Measurements from ENCODE around the gene USP10. TPM values are rescaled to one million over a fixed set of nuclear protein-coding genes. Genes with fewer than 3 reads are reported as not detected.
A peak's percentile ranks its signal among the peaks of the same experiment; 100 is the strongest.

USP10 gene
- total RNA-seq, 8 experiments from 2014 or later, result 42.0 to 102 (median 76.2) TPM

DNA sequence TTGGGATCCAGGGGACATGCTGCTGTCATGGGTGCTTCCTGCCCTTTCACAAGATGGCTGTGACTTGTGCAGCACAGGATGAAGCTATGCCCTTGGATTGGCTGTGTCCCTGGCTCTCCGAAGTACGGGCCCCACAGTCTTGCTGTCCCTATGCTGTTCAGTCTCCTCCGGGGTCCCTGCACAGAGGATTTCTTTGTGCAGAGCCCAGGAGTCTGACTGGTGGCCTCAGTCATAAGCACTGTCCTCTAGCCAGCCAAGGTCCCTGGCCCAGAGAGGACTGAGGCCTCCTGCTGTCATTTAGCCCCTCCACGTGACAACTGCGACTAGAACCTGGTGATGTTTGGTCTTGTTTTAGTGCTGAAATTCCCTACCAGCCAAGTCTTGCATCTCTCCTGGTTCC lies 77.6 kb downstream of the USP10 start:
- 88 to 100% (median 97%) methylated on average over 1 to 3 of the region's 5 CpGs; no CpG with 5 or more reads in 6 of the 10 experiments for WGBS, 10 experiments
- no peak for ATAC-seq (replicated peaks in 6 of 8)
- no peak overlapping the region for H3K27ac ChIP-seq
- no peaks in the 10 kb centered on the region for H3K4me1 ChIP-seq (replicated peaks in 1 of 2)
- no peak overlapping the region for H3K4me3 ChIP-seq
- in situ Hi-C loops (cut with MboI; ENCODE audit: low pct_unique_long_range_greater_than_20kb in 2 of 9, low sequenced_read_pairs in 9 of 9, unreplicated experiment in 9 of 9), result loop anchor here in 1 of 9 experiments (25.0 kb wide), 1 partner anchor 185 kb away; no protein-coding TSS in a partner anchor

DNA sequence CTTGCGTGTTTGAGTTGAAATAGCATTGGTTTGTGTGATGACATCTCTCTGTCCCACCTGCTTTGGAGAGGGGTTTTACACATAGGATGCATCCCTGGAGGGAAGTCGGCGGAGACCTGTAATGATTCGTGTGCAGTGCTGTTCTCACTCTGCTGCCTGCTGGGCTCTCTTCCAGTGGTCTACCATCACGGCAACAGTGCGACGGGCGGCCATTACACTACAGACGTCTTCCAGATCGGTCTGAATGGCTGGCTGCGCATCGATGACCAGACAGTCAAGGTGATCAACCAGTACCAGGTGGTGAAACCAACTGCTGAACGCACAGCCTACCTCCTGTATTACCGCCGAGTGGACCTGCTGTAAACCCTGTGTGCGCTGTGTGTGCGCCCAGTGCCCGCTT lies 78.9 kb downstream of the USP10 start:
- in situ Hi-C loops (cut with MboI; ENCODE audit: low pct_unique_long_range_greater_than_20kb in 2 of 9, low sequenced_read_pairs in 9 of 9, unreplicated experiment in 9 of 9), result loop anchor here in 1 of 9 experiments (25.0 kb wide), 1 partner anchor 184 kb away; no protein-coding TSS in a partner anchor
- ATAC-seq (replicated peaks in 6 of 8), result no peak
- Histone ChIP-seq H3K4me1 (replicated peaks in 1 of 2) (no peaks in the 10 kb centered on the region), H3K4me3 (no peak overlapping the region), H3K27ac (no peak overlapping the region)
- WGBS, 10 experiments, result 80 to 100% (median 100%) methylated on average over 1 to 12 of the region's 18 CpGs; no CpG with 5 or more reads in 3 of the 10 experiments

DNA sequence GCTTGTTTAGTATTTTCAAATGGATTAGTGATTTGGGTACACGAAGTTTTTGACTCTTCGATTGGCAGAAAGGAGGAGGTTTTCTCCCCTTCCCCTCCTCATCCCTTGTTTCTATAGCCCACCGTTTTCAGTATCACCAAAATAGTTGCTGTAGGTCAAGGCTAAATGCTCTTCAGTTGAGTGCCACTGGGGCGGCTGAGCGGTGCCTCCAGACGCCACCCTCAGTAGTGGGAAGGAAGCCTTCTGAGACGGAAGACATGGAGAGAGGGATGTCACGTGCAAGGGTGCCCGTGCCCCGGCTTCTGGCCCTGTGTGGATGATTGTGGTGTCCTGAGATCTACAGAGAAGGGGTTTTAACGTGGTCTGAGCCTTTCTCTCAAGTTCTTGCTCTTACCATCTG lies 80.3 kb downstream of the USP10 start:
- H3K4me3 ChIP-seq, result no peak overlapping the region
- H3K27ac ChIP-seq, result no peak overlapping the region
- 94 to 100% (median 100%) methylated on average over 1 to 9 of the region's 11 CpGs; no CpG with 5 or more reads in 1 of the 10 experiments for WGBS, 10 experiments
- H3K4me1 ChIP-seq (replicated peaks in 1 of 2), result no peaks in the 10 kb centered on the region
- in situ Hi-C loops (cut with MboI; ENCODE audit: low pct_unique_long_range_greater_than_20kb in 2 of 9, low sequenced_read_pairs in 9 of 9, unreplicated experiment in 9 of 9), result loop anchor here in 1 of 9 experiments (25.0 kb wide), 1 partner anchor 182 kb away; no protein-coding TSS in a partner anchor
- no peak for ATAC-seq (replicated peaks in 6 of 8)

DNA sequence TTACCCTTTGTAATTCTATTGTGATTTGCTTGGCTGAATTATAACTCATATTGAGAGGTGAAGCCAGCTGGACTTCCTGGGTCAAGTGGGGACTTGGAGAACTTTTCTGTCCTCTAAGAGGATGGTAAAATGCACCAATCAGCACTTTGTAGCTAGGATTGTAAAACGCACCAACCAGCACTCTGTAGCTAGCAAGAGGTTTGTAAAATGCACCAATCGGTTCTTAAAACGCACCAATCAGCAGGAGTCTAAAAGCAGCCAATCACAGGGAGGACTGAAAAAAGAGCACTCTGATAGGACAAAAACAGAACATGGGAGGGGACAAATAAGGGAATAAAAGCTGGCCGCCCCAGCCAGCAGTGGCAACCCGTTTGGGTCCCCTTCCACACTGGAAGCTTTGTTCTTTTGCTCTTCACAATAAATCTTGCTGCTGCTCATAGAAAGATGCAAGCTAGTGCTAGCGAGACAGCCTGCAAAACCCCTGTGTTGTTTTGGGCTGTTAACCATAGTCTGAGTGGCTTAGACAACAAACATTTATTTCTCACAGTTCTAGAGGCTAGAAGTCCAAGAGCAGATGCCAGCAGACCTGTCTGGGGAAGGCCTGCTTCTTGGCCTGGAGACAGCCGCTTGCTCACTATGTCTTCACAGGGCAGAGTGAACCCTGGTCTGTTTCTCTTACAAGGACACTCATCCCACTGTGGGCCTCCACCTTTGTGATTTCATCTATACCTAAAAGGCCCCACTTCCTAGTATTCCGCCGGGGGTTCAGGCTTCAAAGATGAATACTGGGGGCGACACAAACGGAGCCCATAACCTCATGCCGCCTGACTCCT lies 81.0 kb downstream of the USP10 start:
- H3K27ac ChIP-seq, result no peak overlapping the region
- no peaks in the 10 kb centered on the region for H3K4me1 ChIP-seq (replicated peaks in 1 of 2)
- 60 to 100% (median 87%) methylated on average over 2 to 10 of the region's 12 CpGs for WGBS, 10 experiments
- in situ Hi-C loops (cut with MboI; ENCODE audit: low pct_unique_long_range_greater_than_20kb in 2 of 9, low sequenced_read_pairs in 9 of 9, unreplicated experiment in 9 of 9), result loop anchor here in 1 of 9 experiments (25.0 kb wide), 1 partner anchor 182 kb away; no protein-coding TSS in a partner anchor
- peak in 5 of 8 experiments; percentile 22 to 52 (median 31) for ATAC-seq (replicated peaks in 6 of 8)
- no peak overlapping the region for H3K4me3 ChIP-seq

DNA sequence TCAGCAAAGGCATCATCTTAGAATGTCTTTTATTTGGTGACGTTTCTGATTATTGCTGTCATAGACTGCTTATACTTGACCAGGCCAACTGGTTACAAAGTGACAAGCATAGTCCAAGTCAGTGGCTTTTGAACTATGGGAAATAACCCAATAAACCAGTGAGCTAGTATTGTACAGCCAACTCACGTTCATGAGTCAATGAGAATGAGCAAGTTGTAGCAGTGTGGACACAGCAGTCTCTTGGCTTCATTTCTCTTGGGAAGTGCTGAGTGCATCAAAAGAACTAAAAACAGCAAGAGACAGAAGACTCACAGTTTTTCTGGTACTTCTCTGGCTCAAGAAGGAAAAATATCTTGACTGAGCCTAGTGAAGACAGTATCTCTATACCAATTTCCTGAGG lies 83.0 kb downstream of the USP10 start:
- H3K27ac ChIP-seq, result no peak overlapping the region
- in situ Hi-C loops (cut with MboI; ENCODE audit: low pct_unique_long_range_greater_than_20kb in 2 of 9, low sequenced_read_pairs in 9 of 9, unreplicated experiment in 9 of 9), result loop anchor here in 1 of 9 experiments (25.0 kb wide), 1 partner anchor 179 kb away; no protein-coding TSS in a partner anchor
- WGBS, 10 experiments, result 18 to 100% (median 77%) methylated on average over 1 to 2 of the region's 2 CpGs; no CpG with 5 or more reads in 2 of the 10 experiments

DNA sequence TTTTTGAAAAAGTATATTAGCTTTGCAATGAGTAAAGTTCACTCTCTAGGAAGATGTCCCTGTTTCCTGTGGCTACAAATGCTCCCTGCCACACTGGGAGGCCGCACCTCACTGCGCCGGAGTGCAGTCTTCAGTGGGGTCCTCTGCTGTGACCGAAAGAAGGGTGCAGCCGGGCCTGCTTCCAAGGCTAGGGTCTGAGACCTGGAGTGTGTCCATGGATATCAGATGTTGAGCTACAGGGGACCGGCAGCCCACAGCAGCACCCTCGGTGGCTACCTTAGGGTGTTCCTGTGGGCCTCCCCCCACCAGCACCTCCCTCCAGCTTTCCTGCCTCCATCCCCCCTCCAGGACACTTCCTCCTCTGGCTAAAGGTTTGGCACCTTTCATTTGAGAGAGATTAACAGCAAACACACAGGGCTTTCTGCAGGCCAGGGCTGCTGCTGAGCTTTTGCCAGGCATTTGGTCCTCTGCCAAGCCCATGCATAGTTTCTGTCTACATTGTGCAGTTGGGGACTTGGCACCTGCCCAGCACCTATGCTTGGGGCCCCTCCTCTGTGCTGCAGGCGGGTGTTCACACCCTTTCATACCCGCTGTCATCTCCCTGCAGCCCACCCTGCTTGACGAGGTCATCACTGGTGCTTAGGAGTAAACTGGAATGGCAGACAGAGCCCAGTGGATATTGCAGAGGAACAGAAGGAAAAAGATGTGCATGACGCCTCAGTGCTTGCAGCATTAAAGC lies 86.2 kb downstream of the USP10 start:
- Histone ChIP-seq H3K4me1 (replicated peaks in 1 of 2) (no peaks in the 10 kb centered on the region), H3K4me3 (no peak overlapping the region), H3K27ac (no peak overlapping the region)
- WGBS, 10 experiments, result 60 to 100% (median 92%) methylated on average over 1 to 2 of the region's 11 CpGs; no CpG with 5 or more reads in 6 of the 10 experiments
- in situ Hi-C loops (cut with MboI; ENCODE audit: low pct_unique_long_range_greater_than_20kb in 2 of 9, low sequenced_read_pairs in 9 of 9, unreplicated experiment in 9 of 9), result loop anchor here in 1 of 9 experiments (25.0 kb wide), 1 partner anchor 176 kb away; no protein-coding TSS in a partner anchor
- peak in 5 of 8 experiments; percentile 12 to 87 (median 62) for ATAC-seq (replicated peaks in 6 of 8)

More for the DNA sequence above, 83.0 kb downstream of the USP10 start:
- Histone ChIP-seq H3K4me3 (no peak overlapping the region), H3K4me1 (replicated peaks in 1 of 2) (no peaks in the 10 kb centered on the region)
- no peak for ATAC-seq (replicated peaks in 6 of 8)

DNA sequence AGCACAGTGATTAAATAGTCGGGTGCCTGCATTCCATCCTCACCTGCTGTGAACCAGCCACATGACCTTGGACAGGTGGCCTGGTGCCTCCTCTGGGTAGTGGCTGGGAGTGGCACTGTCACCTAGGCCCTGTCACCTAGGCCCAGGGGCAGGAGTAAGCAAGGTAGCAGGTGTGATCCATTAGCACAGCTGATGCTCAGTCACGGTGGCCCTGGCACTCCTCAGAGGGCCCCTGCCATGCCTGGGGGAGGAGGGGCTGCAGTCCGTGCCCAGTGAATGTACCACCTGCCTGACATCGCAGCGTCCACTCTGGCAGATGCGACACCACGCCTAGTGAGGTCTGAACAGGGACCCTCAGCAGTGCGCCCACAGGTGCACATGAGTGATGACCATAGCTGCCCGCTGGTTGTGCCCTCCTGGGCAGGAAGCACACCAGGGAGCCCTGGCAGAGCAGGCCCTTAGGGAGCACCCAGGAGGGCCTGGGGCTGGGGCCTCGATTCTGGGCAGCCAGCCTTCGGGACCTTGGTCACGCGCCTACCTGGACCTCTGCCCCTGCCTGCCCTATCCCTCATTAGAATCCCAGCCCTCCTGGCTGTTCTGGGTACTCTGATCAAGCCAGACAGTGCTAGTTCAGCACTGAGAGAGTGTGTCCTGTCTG lies 86.9 kb downstream of the USP10 start:
- no peaks in the 10 kb centered on the region for H3K4me1 ChIP-seq (replicated peaks in 1 of 2)
- in situ Hi-C loops (cut with MboI; ENCODE audit: low pct_unique_long_range_greater_than_20kb in 2 of 9, low sequenced_read_pairs in 9 of 9, unreplicated experiment in 9 of 9), result loop anchor here in 1 of 9 experiments (25.0 kb wide), 1 partner anchor 176 kb away; no protein-coding TSS in a partner anchor
- WGBS, 10 experiments, result 81 to 89% (median 84%) methylated on average over 5 to 7 of the region's 13 CpGs; no CpG with 5 or more reads in 7 of the 10 experiments
- peak in 2 of 8 experiments; percentile 4 to 8 for ATAC-seq (replicated peaks in 6 of 8)
- H3K27ac ChIP-seq, result no peak overlapping the region
- no peak overlapping the region for H3K4me3 ChIP-seq

DNA sequence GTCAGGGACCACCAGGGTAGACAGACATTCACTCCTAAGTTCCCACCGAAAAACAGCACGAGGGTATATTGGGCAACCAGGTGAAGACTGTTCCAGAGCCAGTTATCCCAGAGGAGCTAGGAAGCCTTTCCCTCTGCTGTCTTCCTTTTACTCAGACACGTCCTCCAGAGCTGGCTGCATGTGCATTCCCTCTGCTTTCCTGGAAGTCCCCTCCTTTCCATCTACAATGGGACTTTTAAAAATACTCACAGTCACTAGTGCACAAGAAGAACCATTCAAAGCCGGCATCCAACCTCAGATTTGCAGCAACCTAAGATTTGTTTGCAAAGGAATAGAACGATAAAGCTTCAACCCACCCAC lies 87.4 kb downstream of the USP10 start:
- no peak overlapping the region for H3K4me3 ChIP-seq
- H3K27ac ChIP-seq, result no peak overlapping the region
- in situ Hi-C loops (cut with MboI; ENCODE audit: low pct_unique_long_range_greater_than_20kb in 2 of 9, low sequenced_read_pairs in 9 of 9, unreplicated experiment in 9 of 9), result loop anchor here in 1 of 9 experiments (25.0 kb wide), 1 partner anchor 175 kb away; no protein-coding TSS in a partner anchor
- 40 to 100% (median 77%) methylated on average over 1 to 3 of the region's 5 CpGs; no CpG with 5 or more reads in 2 of the 10 experiments for WGBS, 10 experiments
- ATAC-seq (replicated peaks in 6 of 8), result no peak
- H3K4me1 ChIP-seq (replicated peaks in 1 of 2), result no peaks in the 10 kb centered on the region

DNA sequence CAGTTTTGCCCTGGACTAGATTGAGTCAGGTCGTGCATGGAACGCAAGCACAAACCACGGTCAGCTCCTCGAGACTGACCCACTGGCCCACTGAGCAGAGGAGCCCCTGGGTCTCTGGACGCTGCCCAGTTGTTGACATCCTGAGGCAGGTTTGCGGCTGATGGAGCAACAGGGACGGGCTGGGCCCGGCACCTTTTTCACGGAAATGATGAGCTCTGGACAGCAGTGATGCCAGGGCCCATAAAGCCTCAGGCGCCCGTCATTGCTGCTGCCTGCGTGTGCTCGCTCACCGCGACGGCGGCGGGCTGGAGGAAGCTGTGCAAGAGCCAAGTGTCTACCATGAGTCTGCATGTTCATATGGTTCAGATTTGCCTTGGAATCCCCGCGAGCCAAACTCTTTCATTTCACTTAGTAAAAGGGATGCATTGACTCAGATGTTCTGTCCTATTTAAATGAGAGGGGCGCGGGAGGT lies 89.2 kb downstream of the USP10 start:
- in situ Hi-C loops (cut with MboI; ENCODE audit: low pct_unique_long_range_greater_than_20kb in 2 of 9, low sequenced_read_pairs in 9 of 9, unreplicated experiment in 9 of 9), result loop anchor here in 1 of 9 experiments (25.0 kb wide), 1 partner anchor 173 kb away; no protein-coding TSS in a partner anchor
- peak in 3 of 8 experiments; percentile 68 to 89 (median 88) for ATAC-seq (replicated peaks in 6 of 8)
- no peaks in the 10 kb centered on the region for H3K4me1 ChIP-seq (replicated peaks in 1 of 2)
- 0 to 95% (median 88%) methylated on average over 1 to 20 of the region's 22 CpGs; no CpG with 5 or more reads in 5 of the 10 experiments for WGBS, 10 experiments
- H3K27ac ChIP-seq, result no peak overlapping the region
- H3K4me3 ChIP-seq, result no peak overlapping the region

DNA sequence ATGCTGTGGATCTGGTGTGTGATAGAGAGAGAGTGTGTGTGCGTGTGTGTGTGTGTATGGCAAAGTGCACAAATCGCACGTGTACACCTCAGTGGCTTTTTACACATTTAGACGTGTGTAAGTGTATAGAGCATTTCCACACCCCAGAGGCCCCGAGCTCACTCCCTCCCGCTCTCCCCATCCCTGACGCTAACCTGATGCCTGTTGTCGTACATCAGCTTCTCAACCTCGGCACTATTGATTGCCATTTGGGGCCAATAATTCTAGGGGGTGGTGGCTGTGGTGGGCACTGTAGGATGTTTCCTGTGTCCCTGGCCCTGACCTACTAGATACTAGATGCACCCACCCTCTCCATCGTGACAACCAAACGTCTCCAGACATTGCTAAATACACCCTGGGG lies 89.6 kb downstream of the USP10 start:
- Histone ChIP-seq H3K4me1 (replicated peaks in 1 of 2) (no peaks in the 10 kb centered on the region), H3K27ac (no peak overlapping the region), H3K4me3 (no peak overlapping the region)
- 0 to 91% (median 77%) methylated on average over 1 to 6 of the region's 11 CpGs; no CpG with 5 or more reads in 5 of the 10 experiments for WGBS, 10 experiments
- in situ Hi-C loops (cut with MboI; ENCODE audit: low pct_unique_long_range_greater_than_20kb in 2 of 9, low sequenced_read_pairs in 9 of 9, unreplicated experiment in 9 of 9), result loop anchor here in 1 of 9 experiments (25.0 kb wide), 1 partner anchor 173 kb away; no protein-coding TSS in a partner anchor
- no peak for ATAC-seq (replicated peaks in 6 of 8)

DNA sequence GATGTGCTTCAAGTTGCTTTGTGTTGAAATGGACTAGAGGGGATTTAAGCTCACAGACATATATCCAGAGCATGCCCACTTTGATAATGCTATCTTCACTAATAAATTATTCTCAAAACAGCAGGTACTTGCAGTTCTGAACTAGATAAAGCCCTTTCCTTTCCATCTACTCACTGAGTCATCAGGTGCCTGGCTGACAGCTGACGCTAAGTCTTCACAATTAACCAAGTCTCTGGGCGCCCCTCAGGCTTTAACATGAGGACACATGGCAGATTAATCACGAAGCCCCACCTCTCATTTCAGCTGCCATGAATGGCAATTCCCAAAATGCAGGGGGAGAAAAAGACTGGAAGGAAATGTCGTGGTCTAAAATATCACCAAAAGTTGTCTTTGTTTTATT lies 90.5 kb downstream of the USP10 start:
- ATAC-seq (replicated peaks in 6 of 8), result no peak
- WGBS, 10 experiments, result 69 to 100% (median 90%) methylated on average over 1 to 4 of the region's 4 CpGs; no CpG with 5 or more reads in 1 of the 10 experiments
- no peak overlapping the region for H3K4me3 ChIP-seq
- no peaks in the 10 kb centered on the region for H3K4me1 ChIP-seq (replicated peaks in 1 of 2)
- H3K27ac ChIP-seq, result no peak overlapping the region
- in situ Hi-C loops (cut with MboI; ENCODE audit: low pct_unique_long_range_greater_than_20kb in 2 of 9, low sequenced_read_pairs in 9 of 9, unreplicated experiment in 9 of 9), result loop anchor here in 1 of 9 experiments (25.0 kb wide), 1 partner anchor 172 kb away; no protein-coding TSS in a partner anchor

DNA sequence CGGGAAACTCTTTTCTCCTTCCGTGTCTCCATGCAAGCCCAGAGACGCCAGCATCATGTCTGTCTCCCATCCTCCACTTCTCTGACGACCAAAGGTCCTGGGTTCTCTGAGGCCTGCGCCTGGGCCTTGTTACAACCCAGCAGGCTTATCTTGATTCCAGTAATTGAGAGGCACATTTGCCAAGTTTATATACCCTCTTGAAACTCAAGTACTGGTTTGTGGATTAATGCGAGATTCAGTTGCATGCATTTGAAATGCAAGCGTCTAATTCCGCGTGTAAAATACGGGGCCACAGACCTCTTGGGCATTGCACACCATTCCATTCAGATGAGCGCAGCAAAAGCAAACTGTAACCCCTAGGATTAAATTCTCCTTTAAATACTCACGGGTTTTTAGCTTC lies 91.3 kb downstream of the USP10 start:
- no peak overlapping the region for H3K27ac ChIP-seq
- no peaks in the 10 kb centered on the region for H3K4me1 ChIP-seq (replicated peaks in 1 of 2)
- ATAC-seq (replicated peaks in 6 of 8), result no peak
- in situ Hi-C loops (cut with MboI; ENCODE audit: low pct_unique_long_range_greater_than_20kb in 2 of 9, low sequenced_read_pairs in 9 of 9, unreplicated experiment in 9 of 9), result loop anchor here in 1 of 9 experiments (25.0 kb wide), 1 partner anchor 171 kb away; no protein-coding TSS in a partner anchor
- H3K4me3 ChIP-seq, result no peak overlapping the region
- WGBS, 10 experiments, result 74 to 100% (median 94%) methylated on average over 1 to 11 of the region's 12 CpGs; no CpG with 5 or more reads in 1 of the 10 experiments
